Upper lobe of right lung (tissue), 1 donor: ENCODE results near the gene MAPKAP1. TPM values are rescaled to one million over a fixed set of nuclear protein-coding genes. Genes with fewer than 3 reads are reported as not detected.

Experiments
- ATAC-seq: fragments of 200-7000 bp; cut with Tn5 transposase; one replicate; pipeline ENCODE4 v1.9.1; 2020; ENCODE audit warnings: mild to moderate bottlenecking, moderate library complexity
- DNase-seq: peaks from one replicate; pipeline ENCODE4 v3.0.0-alpha.2; 2020
- H3K27ac ChIP-seq: fragments of 200-600 bp; one replicate; pipeline ENCODE4 v1.8.0; 2022
- H3K27me3 ChIP-seq: fragments of 200-600 bp; one replicate; pipeline ENCODE4 v1.8.0; 2022; ENCODE audit warnings: mild to moderate bottlenecking
- H3K36me3 ChIP-seq: fragments of 200-600 bp; one replicate; pipeline ENCODE4 v1.8.0; 2022
- H3K4me1 ChIP-seq: fragments of 200-600 bp; one replicate; pipeline ENCODE4 v1.8.0; 2022
- H3K4me3 ChIP-seq: fragments of 200-600 bp; one replicate; pipeline ENCODE4 v1.8.0; 2022; ENCODE audit warnings: mild to moderate bottlenecking
- H3K9me3 ChIP-seq: fragments of 200-600 bp; one replicate; pipeline ENCODE4 v1.8.0; 2022
- CTCF ChIP-seq: fragments of 200-600 bp; IDR thresholded peaks from one replicate; pipeline ENCODE4 v1.8.0; 2022; ENCODE audit warnings: antibody characterized with exemption
- intact Hi-C: fragments of 100-400 bp; cut with DNase I; formaldehyde crosslinking; loops from one replicate; pipeline ENCODE4 v1.11.0; 2022
- total RNA-seq: library from RNA; stranded (reverse); fragmentation: NEBNext Ultra II Directional; extraction: Animal tissue kit (Norgen Biotek cat#: 25700); gene quantifications from one replicate; pipeline ENCODE4 v1.2.1, GENCODE V29; 2021
- donor health status: DM: no; HTN: yes; CAD: no; lungs with severe emphysema.

Gene MAPKAP1
- total RNA-seq, 1 donor from 2014 or later = 76.8 TPM

GRCh38 chr9:125687163-125687863, 19.7 kb downstream of the MAPKAP1 start:
- DNase-seq = no peak
- no peaks in the 10 kb centered on the region for H3K9me3 ChIP-seq
- no peak for ATAC-seq
- no peaks in the 10 kb centered on the region for H3K4me1 ChIP-seq
- H3K4me3 ChIP-seq = no peak overlapping the region
- intact Hi-C loops = no loop called here
- H3K36me3 ChIP-seq = no peaks in the 10 kb centered on the region
- no peak overlapping the region for H3K27ac ChIP-seq
- no peak for TF ChIP-seq CTCF
- H3K27me3 ChIP-seq = no peaks in the 10 kb centered on the region

- intact Hi-C loops = no loop called here
- no peaks in the 10 kb centered on the region for H3K36me3 ChIP-seq
- no peak overlapping the region for H3K4me3 ChIP-seq
- DNase-seq (no peak), ATAC-seq (no peak)
- no peaks in the 10 kb centered on the region for H3K9me3 ChIP-seq
- no peaks in the 10 kb centered on the region for H3K27me3 ChIP-seq
- TF ChIP-seq CTCF = no peak
- H3K4me1 ChIP-seq = no peaks in the 10 kb centered on the region
- no peak overlapping the region for H3K27ac ChIP-seq
Observed at GRCh38 chr9:125685167-125685566, 21.8 kb downstream of the MAPKAP1 start.

GRCh38 chr9:125683486-125683885, 23.5 kb downstream of the MAPKAP1 start:
- DNase-seq (no peak), ATAC-seq (no peak)
- H3K4me1 ChIP-seq = no peaks in the 10 kb centered on the region
- TF ChIP-seq CTCF = no peak
- H3K9me3 ChIP-seq = no peaks in the 10 kb centered on the region
- no peaks in the 10 kb centered on the region for H3K36me3 ChIP-seq
- H3K4me3 ChIP-seq = no peak overlapping the region
- H3K27me3 ChIP-seq = no peaks in the 10 kb centered on the region
- no peak overlapping the region for H3K27ac ChIP-seq
- intact Hi-C loops = no loop called here

- no peaks in the 10 kb centered on the region for H3K36me3 ChIP-seq
- H3K27me3 ChIP-seq = no peaks in the 10 kb centered on the region
Observed at GRCh38 chr9:125682340-125682739, 24.7 kb downstream of the MAPKAP1 start.

DNA sequence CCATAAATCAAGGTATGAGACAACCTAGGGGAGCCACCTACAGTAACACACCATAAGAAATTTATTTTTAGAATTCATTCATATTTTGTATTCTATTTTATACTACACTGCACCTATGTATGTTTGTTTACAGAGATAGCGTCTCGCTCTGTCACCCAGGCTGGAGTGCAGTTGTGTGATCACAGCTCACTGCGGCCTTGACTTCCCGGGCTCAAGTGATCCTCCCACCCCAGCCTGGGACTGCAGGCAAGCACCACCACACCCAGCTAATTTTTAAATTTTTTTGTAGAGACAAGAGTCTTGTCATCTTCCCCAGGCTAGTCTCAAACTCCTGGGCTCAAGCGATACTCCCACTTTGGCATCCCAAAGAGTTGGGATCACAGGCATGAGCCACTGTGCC, 25.4 kb downstream of the MAPKAP1 start:
- H3K27me3 ChIP-seq = no peaks in the 10 kb centered on the region
- no peaks in the 10 kb centered on the region for H3K36me3 ChIP-seq
- H3K4me1 ChIP-seq = no peaks in the 10 kb centered on the region
- no peak overlapping the region for H3K4me3 ChIP-seq
- no peak for DNase-seq
- ATAC-seq = no peak
- intact Hi-C loops = no loop called here
- H3K27ac ChIP-seq = no peak overlapping the region
- no peak for TF ChIP-seq CTCF
- no peaks in the 10 kb centered on the region for H3K9me3 ChIP-seq

More at GRCh38 chr9:125682340-125682739, 24.7 kb downstream of the MAPKAP1 start:
- TF ChIP-seq CTCF = no peak
- no peaks in the 10 kb centered on the region for H3K9me3 ChIP-seq
- DNase-seq (no peak), ATAC-seq (no peak)
- H3K4me3 ChIP-seq = no peak overlapping the region
- intact Hi-C loops = no loop called here
- H3K27ac ChIP-seq = no peak overlapping the region
- H3K4me1 ChIP-seq = no peaks in the 10 kb centered on the region
